HL-60 (cell line): ENCODE measurements around the gene NFIA.

Source experiments
- GABPA ChIP-seq: IDR thresholded peaks from 2 replicates; pipeline ENCODE4 v1.6.1; 2012; ENCODE audit warnings: low read depth
- TF ChIP-seq, protein P1 (sequence below): IDR thresholded peaks from one replicate; pipeline ENCODE4 v1.5.1; 2011; ENCODE audit warnings: low read length, control low read depth, inconsistent platforms; ENCODE audit not compliant: insufficient read depth

DNA sequence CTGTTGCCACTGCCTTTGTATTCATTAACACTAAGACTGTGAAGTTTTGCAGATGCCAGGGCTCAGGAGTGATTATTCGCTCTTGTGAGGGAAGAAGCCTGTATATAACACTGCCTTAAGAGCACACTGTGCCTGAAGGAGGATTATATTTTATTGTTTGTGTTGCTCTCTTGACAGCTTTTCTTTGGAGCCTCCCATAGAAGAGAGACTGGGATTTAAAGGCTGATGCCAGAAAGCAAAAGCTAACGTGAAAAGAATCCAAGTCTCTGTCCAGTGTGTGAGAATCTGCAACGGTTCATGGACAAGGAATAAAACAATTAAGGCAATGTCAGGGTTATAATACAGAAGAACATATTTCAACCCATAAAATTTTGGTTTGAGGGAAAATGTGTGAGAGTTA, 316.8 kb downstream of the NFIA start:
- TF ChIP-seq, protein P1, sequence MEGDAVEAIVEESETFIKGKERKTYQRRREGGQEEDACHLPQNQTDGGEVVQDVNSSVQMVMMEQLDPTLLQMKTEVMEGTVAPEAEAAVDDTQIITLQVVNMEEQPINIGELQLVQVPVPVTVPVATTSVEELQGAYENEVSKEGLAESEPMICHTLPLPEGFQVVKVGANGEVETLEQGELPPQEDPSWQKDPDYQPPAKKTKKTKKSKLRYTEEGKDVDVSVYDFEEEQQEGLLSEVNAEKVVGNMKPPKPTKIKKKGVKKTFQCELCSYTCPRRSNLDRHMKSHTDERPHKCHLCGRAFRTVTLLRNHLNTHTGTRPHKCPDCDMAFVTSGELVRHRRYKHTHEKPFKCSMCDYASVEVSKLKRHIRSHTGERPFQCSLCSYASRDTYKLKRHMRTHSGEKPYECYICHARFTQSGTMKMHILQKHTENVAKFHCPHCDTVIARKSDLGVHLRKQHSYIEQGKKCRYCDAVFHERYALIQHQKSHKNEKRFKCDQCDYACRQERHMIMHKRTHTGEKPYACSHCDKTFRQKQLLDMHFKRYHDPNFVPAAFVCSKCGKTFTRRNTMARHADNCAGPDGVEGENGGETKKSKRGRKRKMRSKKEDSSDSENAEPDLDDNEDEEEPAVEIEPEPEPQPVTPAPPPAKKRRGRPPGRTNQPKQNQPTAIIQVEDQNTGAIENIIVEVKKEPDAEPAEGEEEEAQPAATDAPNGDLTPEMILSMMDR, result no peak
- TF ChIP-seq GABPA, result no peak
